GM12865 (cell line): Measurements from ENCODE around the gene SLC25A19.

Source experiments
- DNase-seq: peaks from one replicate; pipeline ENCODE4 v3.0.0; 2010; ENCODE audit warnings: low read depth
- H3K4me3 ChIP-seq: 2 replicates; pipeline ENCODE4 v1.5.1; 2011; ENCODE audit warnings: mild to moderate bottlenecking, low read depth, low read length, control low read depth
- CTCF ChIP-seq: IDR thresholded peaks from 2 replicates; pipeline ENCODE4 v1.5.1; 2011; ENCODE audit warnings: low read length, control low read depth, low read depth, inconsistent platforms; ENCODE audit not compliant: insufficient read depth; ENCODE audit errors: missing control alignments

SLC25A19 gene

GRCh38 chr17:75267411-75268232, 21.6 kb downstream of the SLC25A19 start:
- DNase-seq: peak; percentile 49
- no peak overlapping the region for H3K4me3 ChIP-seq
- TF ChIP-seq CTCF: peak; percentile 23

DNA sequence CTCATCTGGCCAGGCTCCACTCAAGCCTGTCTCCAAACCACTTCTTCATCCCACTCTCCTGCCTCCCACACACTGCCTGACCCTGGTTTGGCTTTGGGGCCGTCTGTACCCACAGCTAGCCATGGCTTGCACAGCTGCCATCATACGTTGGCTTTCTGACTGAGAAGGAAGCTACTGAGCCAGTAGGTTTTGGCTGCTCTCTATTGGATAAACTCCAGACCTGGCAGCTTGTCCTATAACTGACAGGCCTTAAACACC, 22.2 kb downstream of the SLC25A19 start:
- H3K4me3 ChIP-seq: no peak overlapping the region
- no peak for DNase-seq
- TF ChIP-seq CTCF: no peak

- DNase-seq: no peak
- no peak overlapping the region for H3K4me3 ChIP-seq
- TF ChIP-seq CTCF: no peak
Measured at GRCh38 chr17:75266316-75267152, 22.7 kb downstream of the SLC25A19 start.

DNA sequence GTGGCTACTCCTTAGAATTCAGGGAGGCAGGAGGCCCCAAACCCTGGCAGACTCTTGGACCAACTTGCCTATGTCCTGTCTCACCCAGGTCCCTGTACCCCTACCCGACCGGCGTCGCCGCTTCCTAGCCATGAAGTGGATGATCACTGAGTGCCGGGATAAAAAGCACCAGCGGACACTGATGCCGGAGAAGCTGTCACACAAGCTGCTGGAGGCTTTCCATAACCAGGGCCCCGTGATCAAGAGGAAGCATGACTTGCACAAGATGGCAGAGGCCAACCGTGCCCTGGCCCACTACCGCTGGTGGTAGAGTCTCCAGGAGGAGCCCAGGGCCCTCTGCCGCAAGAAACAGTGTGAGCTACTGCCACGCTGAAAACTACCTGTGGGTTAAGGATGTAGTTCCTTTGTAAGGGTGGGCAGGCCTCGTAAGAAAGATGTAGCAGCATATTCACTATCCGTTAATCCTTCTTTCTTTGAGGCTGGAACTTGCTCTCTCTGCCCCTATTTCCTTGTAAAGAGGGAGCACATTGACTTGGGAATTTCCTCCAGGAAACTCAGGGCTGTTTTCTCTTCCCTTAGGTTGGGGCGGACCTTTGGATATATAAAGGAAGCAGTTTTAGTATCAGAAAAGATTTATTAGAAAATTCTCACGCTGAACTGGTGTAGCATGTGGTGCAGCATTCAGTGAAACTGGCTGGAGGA, 23.5 kb downstream of the SLC25A19 start:
- no peak for DNase-seq
- no peak overlapping the region for H3K4me3 ChIP-seq
- TF ChIP-seq CTCF: no peak

DNA sequence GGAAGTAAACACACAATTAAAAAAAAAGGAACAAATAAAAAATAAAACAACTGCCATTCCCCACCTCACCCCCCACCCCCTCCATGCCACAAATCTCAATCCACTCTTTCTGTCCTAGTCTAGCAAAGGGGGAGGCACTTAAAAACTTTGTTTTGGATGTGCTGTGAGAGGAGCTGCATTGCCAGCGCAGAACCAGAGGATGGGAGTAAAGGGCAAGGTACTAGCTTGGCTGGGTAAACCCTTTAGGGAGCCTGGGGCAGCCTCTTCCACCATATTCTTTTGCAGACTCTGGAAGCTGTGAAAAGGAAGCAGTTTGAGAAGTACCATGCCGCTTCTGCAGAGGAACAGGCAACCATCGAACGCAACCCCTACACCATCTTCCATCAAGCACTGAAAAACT, 26.2 kb downstream of the SLC25A19 start:
- TF ChIP-seq CTCF: peak; percentile 2
- peak overlapping the region; percentile 91; the same call in 1 of the 2 replicates for H3K4me3 ChIP-seq
- DNase-seq: no peak

DNA sequence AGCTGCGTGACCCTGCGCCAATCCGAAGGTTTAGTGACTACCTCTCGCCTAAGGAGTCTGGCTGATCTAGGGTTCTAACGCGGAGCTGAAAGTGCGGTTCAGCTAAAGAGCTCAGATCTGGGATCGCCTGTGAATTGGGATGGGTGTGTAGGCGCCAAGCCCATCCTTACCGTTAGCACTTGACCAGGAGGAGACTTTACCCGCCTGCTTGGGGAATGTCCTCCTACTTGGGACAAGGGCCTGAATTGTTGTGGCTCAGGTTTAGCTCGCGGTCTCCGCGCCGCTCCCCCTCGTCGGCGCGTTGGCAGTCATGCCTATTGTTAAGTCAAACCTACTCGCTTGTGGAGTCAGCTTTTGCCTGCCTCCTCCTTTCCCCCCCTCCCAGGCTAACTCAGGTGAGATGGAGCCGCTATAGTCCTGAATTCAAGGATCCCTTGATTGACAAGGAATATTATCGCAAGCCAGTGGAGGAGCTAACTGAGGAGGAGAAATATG, 27.1 kb downstream of the SLC25A19 start:
- peak overlapping the region; percentile 91 for H3K4me3 ChIP-seq
- no peak for TF ChIP-seq CTCF

More for the DNA sequence above, 27.1 kb downstream of the SLC25A19 start:
- no peak for DNase-seq
